DMS153 treated with DMSO at 0.1 percent for 48 hours (cell line): Measurements from ENCODE around the gene CNPY2.

Experiments
- DNase-seq: peaks from one replicate; lab custom pipeline; 2025; ENCODE audit not compliant: unreplicated experiment; lab: John Stamatoyannopoulos, UW

Gene CNPY2

DNA sequence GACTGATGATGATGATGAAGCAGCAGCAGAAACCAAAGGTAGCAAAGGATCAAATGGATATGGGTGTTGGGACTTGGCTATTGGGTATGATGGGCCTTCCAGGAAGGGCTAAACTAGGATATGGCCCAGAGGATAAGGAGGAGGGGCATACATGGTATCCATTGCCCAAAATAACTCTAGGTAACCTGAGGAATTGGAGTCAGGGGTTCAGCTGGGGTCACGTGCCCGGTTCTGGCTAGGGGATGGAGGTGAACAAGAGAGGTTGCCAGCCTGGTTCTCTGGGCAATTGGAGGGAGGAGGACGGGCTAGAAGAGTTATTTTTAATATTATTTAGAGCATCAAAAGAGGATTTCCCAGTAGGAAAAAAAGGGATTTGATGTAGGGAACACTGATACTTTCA lies 54.9 kb downstream of the CNPY2 start:
- DNase-seq: no peak

DNA sequence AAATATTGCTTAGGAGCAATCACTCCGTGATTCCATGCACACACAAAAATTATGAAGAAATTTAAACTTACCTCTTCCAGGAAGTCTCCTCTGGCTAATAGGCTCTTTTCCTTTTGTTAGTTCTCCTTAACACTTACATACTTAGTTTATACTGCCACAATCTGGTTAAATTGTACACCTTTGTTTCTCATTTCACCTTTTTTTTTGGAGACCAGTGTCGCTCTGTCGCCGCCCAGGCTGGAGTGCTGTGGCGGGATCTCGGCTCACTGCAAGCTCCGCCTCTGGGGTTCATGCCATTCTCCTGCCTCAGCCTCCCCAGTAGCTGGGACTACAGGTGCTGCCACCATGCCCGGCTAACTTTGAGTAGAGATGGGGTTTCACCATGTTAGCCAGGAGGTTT lies 55.4 kb downstream of the CNPY2 start:
- no peak for DNase-seq
